Esophagus muscularis mucosa (tissue), 4 donors: ENCODE data around the gene TAF5L. TPM values are rescaled to one million over a fixed set of nuclear protein-coding genes. Genes with fewer than 3 reads are reported as not detected.
"Not testable (repeated sequence)": the region's sequence is repeated elsewhere in the genome, so short reads cannot be mapped to it uniquely, and the experiment has no call there.

Source experiments
- DNase-seq: peaks from one replicate; pipeline ENCODE4 v3.0.0-alpha.2; 2017; ENCODE audit errors: extremely low spot score
- H3K27ac ChIP-seq, 4 donors: fragments of 200-600 bp; sonication (generic); replicated peaks in 1 of 4; 1 replicate in 3 of 4; 2 replicates in 1 of 4; pipeline ENCODE4 v1.5.1; 2016 to 2019; ENCODE audit warnings: mild to moderate bottlenecking in 1 of 4
- H3K27me3 ChIP-seq, 4 donors: fragments of 200-600 bp; sonication (generic); one replicate each; pipeline versions ENCODE4 v1.5.1 to v1.6.0; 2016 to 2019
- H3K36me3 ChIP-seq, 4 donors: fragments of 200-600 bp; sonication (generic); one replicate each; pipeline ENCODE4 v1.5.1; 2016 to 2019
- H3K4me1 ChIP-seq, 4 donors: fragments of 200-600 bp; sonication (generic); one replicate each; pipeline ENCODE4 v1.5.1; 2016 to 2019
- H3K4me3 ChIP-seq, 4 donors: fragments of 200-600 bp; sonication (generic); 1 replicate in 2 of 4; 2 replicates in 2 of 4; pipeline ENCODE4 v1.5.1; 2016 to 2019; ENCODE audit warnings: mild to moderate bottlenecking in 4 of 4, moderate library complexity in 1 of 4
- H3K9me3 ChIP-seq, 4 donors: fragments of 200-600 bp; sonication (generic); 1 replicate in 3 of 4; 2 replicates in 1 of 4; pipeline ENCODE4 v1.5.1; 2016 to 2019
- EP300 ChIP-seq: sonication (generic); formaldehyde crosslinking; IDR thresholded peaks from one replicate; pipeline ENCODE4 v1.6.1; 2017; ENCODE audit warnings: antibody characterized with exemption
- POLR2A ChIP-seq: fragments of 450-650 bp; IDR thresholded peaks from one replicate; pipeline ENCODE4 v1.6.1; 2017; ENCODE audit warnings: antibody characterized with exemption, moderate library complexity, mild to moderate bottlenecking, low read depth
- POLR2AphosphoS5 ChIP-seq, 2 donors: sonication (generic); formaldehyde crosslinking; IDR thresholded peaks; one replicate each; pipeline ENCODE4 v1.6.1; 2017; ENCODE audit warnings: antibody characterized with exemption in 2 of 2
- WGBS: methylation state at CpG from one replicate; pipeline ENCODE4 v1.1.5; 2018; 5-methylcytosine and 5-hydroxymethylcytosine counted together
- intact Hi-C: fragments of 100-400 bp; cut with DNase I; formaldehyde crosslinking; loops from one replicate; pipeline ENCODE4 v1.15.1; 2023
- total RNA-seq, 4 donors: library from RNA; depleted of rRNA; stranded (reverse); fragments of >200 nt; gene quantifications; one replicate each; pipeline versions ENCODE4 v1.1.0 to v1.2.1, GENCODE V29; 2016
- TF ChIP-seq, protein P1 (sequence below), 3 experiments: fragments of 200-600 bp in 2 of 3; fragments of 450-650 bp in 1 of 3; sonication (generic) in 2 of 3; IDR thresholded peaks; one replicate each; pipeline ENCODE4 v1.5.1; 2017 to 2019; ENCODE audit warnings: antibody characterized with exemption in 3 of 3, mild to moderate bottlenecking in 2 of 3, moderate library complexity in 1 of 3

TAF5L gene
- total RNA-seq, 4 donors from 2014 or later: 18.7 to 29.6 (median 23.4) TPM

DNA sequence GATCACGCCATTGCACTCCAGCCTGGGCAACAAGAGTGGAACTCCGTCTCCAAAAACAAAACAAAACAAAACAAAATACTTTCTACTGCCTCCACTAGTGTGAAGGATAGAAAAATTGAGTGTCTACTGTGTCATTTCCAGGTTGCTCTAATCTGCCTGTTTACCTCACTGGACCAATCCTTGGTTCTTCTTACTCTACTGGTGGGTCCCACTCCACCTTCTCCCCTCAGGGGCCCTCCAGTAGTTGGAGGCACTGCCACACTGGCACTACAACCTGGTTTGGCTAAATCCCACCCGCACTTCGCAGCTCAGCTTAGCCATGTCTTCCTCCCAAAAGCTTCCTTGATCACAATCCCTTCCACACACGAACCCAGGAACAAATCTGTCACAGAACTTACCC is 2.7 kb downstream of the TAF5L start:
- Histone ChIP-seq H3K27ac (no peak overlapping the region), H3K4me1 (peaks cover 43 to 81% (median 65%) of the 10 kb centered on the region in 4 donors), H3K36me3 (no peaks in the 10 kb centered on the region), H3K4me3 (no peak overlapping the region), H3K27me3 (no peaks in the 10 kb centered on the region), H3K9me3 (no peaks in the 10 kb centered on the region)
- intact Hi-C loops: no loop called here
- 84% methylated on average over 5 of the region's 5 CpGs for WGBS
- TF ChIP-seq, protein P1, sequence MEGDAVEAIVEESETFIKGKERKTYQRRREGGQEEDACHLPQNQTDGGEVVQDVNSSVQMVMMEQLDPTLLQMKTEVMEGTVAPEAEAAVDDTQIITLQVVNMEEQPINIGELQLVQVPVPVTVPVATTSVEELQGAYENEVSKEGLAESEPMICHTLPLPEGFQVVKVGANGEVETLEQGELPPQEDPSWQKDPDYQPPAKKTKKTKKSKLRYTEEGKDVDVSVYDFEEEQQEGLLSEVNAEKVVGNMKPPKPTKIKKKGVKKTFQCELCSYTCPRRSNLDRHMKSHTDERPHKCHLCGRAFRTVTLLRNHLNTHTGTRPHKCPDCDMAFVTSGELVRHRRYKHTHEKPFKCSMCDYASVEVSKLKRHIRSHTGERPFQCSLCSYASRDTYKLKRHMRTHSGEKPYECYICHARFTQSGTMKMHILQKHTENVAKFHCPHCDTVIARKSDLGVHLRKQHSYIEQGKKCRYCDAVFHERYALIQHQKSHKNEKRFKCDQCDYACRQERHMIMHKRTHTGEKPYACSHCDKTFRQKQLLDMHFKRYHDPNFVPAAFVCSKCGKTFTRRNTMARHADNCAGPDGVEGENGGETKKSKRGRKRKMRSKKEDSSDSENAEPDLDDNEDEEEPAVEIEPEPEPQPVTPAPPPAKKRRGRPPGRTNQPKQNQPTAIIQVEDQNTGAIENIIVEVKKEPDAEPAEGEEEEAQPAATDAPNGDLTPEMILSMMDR (IDR thresholded peaks at IDR 0.05): no peak
- TF ChIP-seq EP300 (no peak), POLR2A (no peak), POLR2AphosphoS5 (IDR thresholded peaks at IDR 0.05) (no peak)
- DNase-seq: no peak

DNA sequence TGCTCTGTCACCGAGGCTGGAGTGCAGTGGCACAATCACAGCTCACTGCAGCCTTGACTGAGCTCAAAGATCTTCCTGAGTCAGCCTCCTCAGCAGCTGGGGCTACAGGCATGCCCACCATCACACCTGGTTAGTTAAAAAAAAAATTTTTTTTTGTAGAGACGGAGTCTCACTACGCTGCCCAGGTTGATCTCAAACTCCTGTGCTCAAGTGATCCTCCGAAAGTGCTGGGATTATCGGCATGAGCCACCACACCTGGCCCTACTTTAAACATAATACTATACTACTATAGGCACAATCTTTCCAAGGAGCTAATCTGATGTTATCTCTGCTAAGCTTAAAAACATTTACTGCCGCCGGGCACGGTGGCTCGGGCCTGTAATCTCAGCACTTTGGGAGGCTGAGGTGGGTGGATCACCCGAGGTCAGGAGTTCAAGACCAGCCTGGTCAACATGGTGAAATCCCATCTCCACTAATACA is 3.2 kb downstream of the TAF5L start:
- 92% methylated on average over 10 of the region's 10 CpGs for WGBS
- DNase-seq, H3K27ac ChIP-seq, H3K4me3 ChIP-seq, intact Hi-C loops, H3K27me3 ChIP-seq, H3K36me3 ChIP-seq, H3K9me3 ChIP-seq: not testable (repeated sequence)
- H3K4me1 ChIP-seq: peaks cover 42 to 81% (median 65%) of the 10 kb centered on the region in 4 donors

DNA sequence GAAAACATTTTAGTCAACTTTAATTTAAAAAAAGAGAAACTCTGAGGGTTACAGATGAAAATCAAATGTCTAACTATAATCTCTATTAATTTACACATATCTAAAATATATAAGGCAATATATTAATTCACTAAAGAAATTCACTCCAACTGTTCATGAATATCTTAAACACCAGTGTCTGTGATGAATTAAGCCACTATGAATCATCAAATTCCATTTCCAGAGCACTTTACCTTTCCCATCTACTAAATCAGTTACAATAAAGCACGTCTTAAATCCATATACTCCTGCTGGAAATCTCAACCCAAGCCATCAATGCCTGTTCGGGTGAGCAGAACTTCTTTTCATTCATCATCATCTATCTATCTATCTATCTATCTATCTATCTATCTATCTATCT is 4.3 kb downstream of the TAF5L start:
- H3K27ac ChIP-seq: no peak overlapping the region
- 87% methylated on average over 2 of the region's 2 CpGs for WGBS
- intact Hi-C loops: no loop called here
- no peaks in the 10 kb centered on the region for H3K9me3 ChIP-seq
- H3K27me3 ChIP-seq: no peaks in the 10 kb centered on the region
- TF ChIP-seq POLR2AphosphoS5 (IDR thresholded peaks at IDR 0.05) (no peak), POLR2A (no peak), EP300 (no peak)
- TF ChIP-seq, protein P1 (IDR thresholded peaks at IDR 0.05): no peak
- H3K4me3 ChIP-seq: no peak overlapping the region
- peaks cover 33 to 71% (median 55%) of the 10 kb centered on the region in 4 donors for H3K4me1 ChIP-seq
- no peaks in the 10 kb centered on the region for H3K36me3 ChIP-seq
- no peak for DNase-seq

DNA sequence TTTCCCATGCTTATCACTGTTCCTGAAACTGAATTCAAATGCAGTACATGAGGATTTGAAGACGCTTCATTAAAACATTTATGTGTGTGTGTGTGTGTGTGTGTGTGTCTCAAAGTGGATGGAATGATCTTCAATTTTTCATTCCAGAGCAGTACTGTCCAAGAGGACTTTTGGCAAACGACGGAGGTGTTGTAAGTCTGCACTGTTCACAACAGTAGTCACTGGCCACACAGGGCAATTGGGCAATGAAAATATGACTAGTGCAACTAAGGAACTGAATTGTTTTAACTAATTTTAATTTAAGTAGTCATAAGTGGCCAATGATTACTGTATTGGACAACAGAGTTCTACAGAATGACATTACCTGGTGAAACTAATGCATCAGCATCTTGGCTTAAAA is 5.0 kb downstream of the TAF5L start:
- DNase-seq: no peak
- H3K4me1 ChIP-seq: peaks cover 33 to 68% (median 54%) of the 10 kb centered on the region in 4 donors
- no peaks in the 10 kb centered on the region for H3K36me3 ChIP-seq
- 61% methylated on average over 3 of the region's 3 CpGs for WGBS
- no peak overlapping the region for H3K4me3 ChIP-seq
- no peaks in the 10 kb centered on the region for H3K27me3 ChIP-seq
- H3K27ac ChIP-seq: no peak overlapping the region
- H3K9me3 ChIP-seq: no peaks in the 10 kb centered on the region
- intact Hi-C loops: no loop called here
- TF ChIP-seq POLR2AphosphoS5 (IDR thresholded peaks at IDR 0.05) (peak in 1 of 2 donors; percentile 50), POLR2A (no peak)

DNA sequence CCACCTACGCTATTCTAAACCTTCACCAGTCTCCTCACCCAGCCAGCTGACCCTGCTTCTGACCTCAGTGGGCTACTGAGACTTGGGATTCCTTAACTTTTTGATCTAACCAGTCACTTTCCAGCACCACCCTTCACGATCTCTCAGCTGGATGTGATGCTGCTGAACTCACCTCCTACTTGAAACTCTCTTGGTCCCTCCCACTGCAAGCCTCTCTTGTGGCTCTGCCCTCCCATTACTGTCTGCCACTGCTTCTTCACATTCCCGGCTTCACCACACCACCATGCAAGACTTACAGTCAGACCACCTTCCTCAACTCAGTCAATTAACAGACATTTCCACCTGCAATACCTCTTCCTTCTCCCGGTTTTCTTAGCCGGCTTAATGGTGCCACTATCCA is 6.3 kb downstream of the TAF5L start:
- Histone ChIP-seq H3K4me1 (peaks cover 30 to 60% (median 50%) of the 10 kb centered on the region in 4 donors), H3K9me3 (no peaks in the 10 kb centered on the region), H3K36me3 (no peaks in the 10 kb centered on the region), H3K27ac (no peak overlapping the region), H3K4me3 (no peak overlapping the region), H3K27me3 (no peaks in the 10 kb centered on the region)
- intact Hi-C loops: no loop called here
- DNase-seq: no peak
- WGBS: 90% methylated on average over 5 of the region's 5 CpGs
- TF ChIP-seq POLR2AphosphoS5 (IDR thresholded peaks at IDR 0.05): no peak
- TF ChIP-seq EP300: no peak
- no peak for TF ChIP-seq POLR2A

DNA sequence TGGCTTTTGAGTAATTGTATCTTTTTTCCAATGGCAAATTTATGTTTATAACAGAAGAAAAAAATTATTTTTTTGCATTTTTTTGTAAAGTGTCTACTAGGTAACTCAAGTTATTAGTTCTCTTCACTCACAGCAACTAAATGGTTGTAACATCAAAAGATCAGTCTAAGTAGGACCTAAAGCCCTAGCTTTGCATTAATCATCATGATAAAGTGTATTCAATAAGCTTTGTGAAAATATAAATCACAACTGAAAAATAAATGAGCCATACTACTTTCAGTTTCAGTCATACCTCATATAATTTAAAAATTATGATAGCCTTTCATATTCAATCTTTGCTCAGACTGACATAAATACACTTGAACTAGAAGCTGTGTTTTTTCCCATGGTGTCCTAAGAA is 6.9 kb downstream of the TAF5L start:
- H3K4me1 ChIP-seq: peaks cover 24 to 54% (median 44%) of the 10 kb centered on the region in 4 donors

More for the DNA sequence above, 6.9 kb downstream of the TAF5L start:
- Histone ChIP-seq H3K4me3 (no peak overlapping the region), H3K36me3 (peaks cover 1 to 3% (median 2%) of the 10 kb centered on the region in 4 donors), H3K27ac (no peak overlapping the region), H3K27me3 (no peaks in the 10 kb centered on the region), H3K9me3 (no peaks in the 10 kb centered on the region)
- intact Hi-C loops: no loop called here
- TF ChIP-seq POLR2A: no peak
- TF ChIP-seq POLR2AphosphoS5 (IDR thresholded peaks at IDR 0.05): no peak
- TF ChIP-seq, protein P1 (IDR thresholded peaks at IDR 0.05): no peak
- no peak for TF ChIP-seq EP300
- no peak for DNase-seq
